ENCODE results near the gene EML2.
"Not testable (repeated sequence)": the region's sequence is repeated elsewhere in the genome, so short reads cannot be mapped to it uniquely, and the experiment has no call there.

EML2 gene

GRCh38 chr19:45650722-45651121 lies 11.5 kb upstream of the EML2 start:
- DNase-seq (ENCODE audit: low read depth): no peak

- no peak for DNase-seq (ENCODE audit: low read depth)
These were observed 7.1 kb upstream of the EML2 start for GRCh38 chr19:45646345-45646698.

- DNase-seq (ENCODE audit: low read depth): no peak
These were observed 6.6 kb upstream of the EML2 start for GRCh38 chr19:45645631-45646344.

- no peak for DNase-seq (ENCODE audit: low read depth)
These were observed 6.0 kb upstream of the EML2 start for GRCh38 chr19:45645068-45645630.

- no peak for DNase-seq (ENCODE audit: low read depth)
These were observed 5.0 kb upstream of the EML2 start for GRCh38 chr19:45643927-45644771.

- no peak for DNase-seq (ENCODE audit: low read depth)
These were observed 4.1 kb upstream of the EML2 start for GRCh38 chr19:45643024-45643926.

GRCh38 chr19:45641274-45642105 lies 2.3 kb upstream of the EML2 start:
- DNase-seq (ENCODE audit: low read depth): no peak

- no peak for DNase-seq (ENCODE audit: low read depth)
These were observed 1.7 kb upstream of the EML2 start for GRCh38 chr19:45640849-45641273.

- no peak for DNase-seq (ENCODE audit: low read depth)
These were observed 1.1 kb downstream of the EML2 start for GRCh38 chr19:45637890-45638667.

- DNase-seq (ENCODE audit: low read depth): no peak
These were observed 2.3 kb downstream of the EML2 start for GRCh38 chr19:45636902-45637301.

- DNase-seq (ENCODE audit: low read depth): no peak
These were observed 2.9 kb downstream of the EML2 start for GRCh38 chr19:45636275-45636674.

GRCh38 chr19:45632468-45633196 lies 6.6 kb downstream of the EML2 start:
- DNase-seq (ENCODE audit: low read depth): no peak

GRCh38 chr19:45630463-45630862 lies 8.7 kb downstream of the EML2 start:
- DNase-seq (ENCODE audit: low read depth): peak; percentile 85

GRCh38 chr19:45629704-45630103 lies 9.5 kb downstream of the EML2 start:
- DNase-seq (ENCODE audit: low read depth): no peak

- not testable (repeated sequence) for DNase-seq (ENCODE audit: low read depth)
These were observed 11.0 kb downstream of the EML2 start for GRCh38 chr19:45628219-45628618.

GRCh38 chr19:45623984-45624383 lies 15.2 kb downstream of the EML2 start:
- no peak for DNase-seq (ENCODE audit: low read depth)

GRCh38 chr19:45621976-45622503 lies 17.2 kb downstream of the EML2 start:
- DNase-seq (ENCODE audit: low read depth): no peak

- DNase-seq (ENCODE audit: low read depth): no peak
These were observed 17.8 kb downstream of the EML2 start for GRCh38 chr19:45621389-45621788.

GRCh38 chr19:45616704-45617017 lies 22.5 kb downstream of the EML2 start:
- DNase-seq (ENCODE audit: low read depth): no peak

Measured in non-pigmented ciliary epithelial cell (primary cell).